CD4-positive, CD25-positive, alpha-beta regulatory T cell (primary cell): ENCODE measurements around the gene SIDT2. TPM values are rescaled to one million over a fixed set of nuclear protein-coding genes. Genes with fewer than 3 reads are reported as not detected.

ENCODE experiments used
- ATAC-seq, 2 donors: fragments of 150-1000 bp; cut with Tn5 transposase; one replicate each; pipeline ENCODE4 v1.10.0; 2021; ENCODE audit warnings: low read depth in 2 of 2, moderate number of reproducible peaks in 2 of 2, moderate library complexity in 1 of 2
- DNase-seq, 3 donors: peaks; one replicate each; pipeline versions ENCODE4 v3.0.0 to v3.0.0-alpha.2; 2012 to 2022; ENCODE audit warnings: mixed read lengths in 1 of 3
- H3K27ac ChIP-seq: one replicate; pipeline ENCODE4 v1.7.0; 2013; ENCODE audit warnings: mild to moderate bottlenecking, low read length; ENCODE audit not compliant: insufficient read depth, poor library complexity, severe bottlenecking
- H3K27me3 ChIP-seq: one replicate; pipeline ENCODE4 v1.7.0; 2013; ENCODE audit warnings: low read length; ENCODE audit not compliant: control insufficient read depth, insufficient read depth
- H3K36me3 ChIP-seq: one replicate; pipeline ENCODE4 v1.7.0; 2013; ENCODE audit warnings: mild to moderate bottlenecking, low read length, moderate library complexity; ENCODE audit not compliant: control insufficient read depth, insufficient read depth
- H3K4me1 ChIP-seq: 2 replicates; pipeline ENCODE4 v1.7.0; 2013; ENCODE audit warnings: mild to moderate bottlenecking, low read length; ENCODE audit not compliant: insufficient read depth, control insufficient read depth, poor library complexity, severe bottlenecking
- H3K4me3 ChIP-seq: one replicate; pipeline ENCODE4 v1.7.0; 2013; ENCODE audit warnings: low read depth, mild to moderate bottlenecking, low read length, moderate library complexity
- H3K9me3 ChIP-seq, 2 experiments: 1 replicate in 1 of 2; 2 replicates in 1 of 2; pipeline ENCODE4 v1.7.0; 2013; ENCODE audit warnings: low read length in 2 of 2, mild to moderate bottlenecking in 1 of 2, moderate library complexity in 1 of 2; ENCODE audit not compliant: control insufficient read depth in 2 of 2
- H3K27ac Mint-ChIP-seq, 3 donors: one replicate each; pipeline ENCODE4 v1.8.0; 2020 to 2022; ENCODE audit warnings: mild to moderate bottlenecking in 3 of 3, mixed read lengths in 3 of 3, moderate library complexity in 2 of 3
- H3K27me3 Mint-ChIP-seq: one replicate; pipeline ENCODE4 v1.8.0; 2022; ENCODE audit warnings: mild to moderate bottlenecking, mixed read lengths
- H3K36me3 Mint-ChIP-seq: one replicate; pipeline ENCODE4 v1.8.0; 2020; ENCODE audit warnings: mixed read lengths
- H3K4me1 Mint-ChIP-seq, 4 donors: one replicate each; pipeline ENCODE4 v1.8.0; 2020 to 2022; ENCODE audit warnings: mixed read lengths in 4 of 4, mild to moderate bottlenecking in 1 of 4
- H3K4me3 Mint-ChIP-seq, 4 donors: one replicate each; pipeline ENCODE4 v1.8.0; 2020 to 2022; ENCODE audit warnings: mild to moderate bottlenecking in 4 of 4, mixed read lengths in 4 of 4, moderate library complexity in 3 of 4
- H3K9me3 Mint-ChIP-seq, 7 donors: one replicate each; pipeline ENCODE4 v1.8.0; 2020 to 2022; ENCODE audit warnings: mixed read lengths in 7 of 7, mild to moderate bottlenecking in 3 of 7, moderate library complexity in 2 of 7
- polyA plus RNA-seq, 4 donors: library from polyadenylated mRNA; unstranded; fragments of 300-500 nt; fragmentation: Illumina TruSeq; gene quantifications; one replicate each; pipeline ENCODE4 v1.2.3, GENCODE V29; 2021
- total RNA-seq: library from RNA; stranded (reverse); gene quantifications from one replicate; pipeline ENCODE4 v1.2.3, GENCODE V29; 2022

SIDT2 gene
- total and polyA plus RNA-seq, 5 donors from 2014 or later = 2.5 to 129 (median 5.4) TPM

DNA sequence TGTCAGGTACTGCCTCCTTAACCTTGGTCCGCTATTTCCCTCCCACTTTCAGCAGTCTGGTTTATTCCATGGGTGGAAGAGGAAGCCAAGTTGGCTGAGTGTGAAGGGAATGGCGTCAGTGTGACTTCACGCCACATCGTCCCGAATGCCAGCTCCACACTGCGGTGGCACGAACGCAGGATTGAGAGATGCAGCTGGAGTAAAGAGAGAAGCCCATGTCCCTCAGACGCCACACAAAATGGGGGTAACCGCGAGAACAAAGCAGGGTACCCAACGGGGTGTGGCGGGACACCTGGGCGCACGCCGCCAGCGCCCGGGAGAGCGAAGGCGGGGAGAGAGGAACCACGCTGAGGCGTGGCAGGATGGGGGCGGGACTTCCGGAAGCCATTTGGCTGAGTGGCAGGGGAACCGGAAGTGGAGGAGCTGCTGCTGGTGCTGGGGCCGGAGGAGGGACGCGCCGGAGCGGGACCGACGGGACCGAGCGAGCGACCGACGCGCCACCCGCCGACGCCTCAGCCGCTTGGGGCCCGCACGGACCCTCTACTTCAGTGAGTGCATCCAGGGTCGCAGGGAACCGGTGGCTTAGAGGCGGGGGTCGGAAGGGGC lies 34.6 kb upstream of the SIDT2 start, which contains the start of gene PAFAH1B2:
PAFAH1B2 (plus strand) TSS at position 417 of the 606 bp plus-strand sequence. CDS start 8,161 bp downstream, outside the sequence.
- Histone ChIP-seq H3K27me3 (peaks cover 2% of the 10 kb centered on the region), H3K27ac (peak within 1 kb of the TSS; percentile 83), H3K36me3 (peaks cover 12% of the 10 kb centered on the region), H3K4me1 (peaks cover 34% of the 10 kb centered on the region), H3K4me3 (peak within 1 kb of the TSS; percentile 90), H3K9me3 (no peaks in the 10 kb centered on the region)
- ATAC-seq = peak; percentile 94 to 95
- Mint-ChIP-seq H3K9me3 (peaks cover 0 to 2% (median 0%) of the 10 kb centered on the region in 7 donors), H3K27me3 (peaks cover 39% of the 10 kb centered on the region), H3K27ac (peak within 1 kb of the TSS; percentile 98 to 99 (median 99)), H3K4me1 (peaks cover 19 to 51% (median 34%) of the 10 kb centered on the region in 4 donors), H3K4me3 (peak within 1 kb of the TSS; percentile 96 to 100 (median 98)), H3K36me3 (peaks cover 3% of the 10 kb centered on the region)
- DNase-seq = peak; percentile 94 to 95 (median 94)

DNA sequence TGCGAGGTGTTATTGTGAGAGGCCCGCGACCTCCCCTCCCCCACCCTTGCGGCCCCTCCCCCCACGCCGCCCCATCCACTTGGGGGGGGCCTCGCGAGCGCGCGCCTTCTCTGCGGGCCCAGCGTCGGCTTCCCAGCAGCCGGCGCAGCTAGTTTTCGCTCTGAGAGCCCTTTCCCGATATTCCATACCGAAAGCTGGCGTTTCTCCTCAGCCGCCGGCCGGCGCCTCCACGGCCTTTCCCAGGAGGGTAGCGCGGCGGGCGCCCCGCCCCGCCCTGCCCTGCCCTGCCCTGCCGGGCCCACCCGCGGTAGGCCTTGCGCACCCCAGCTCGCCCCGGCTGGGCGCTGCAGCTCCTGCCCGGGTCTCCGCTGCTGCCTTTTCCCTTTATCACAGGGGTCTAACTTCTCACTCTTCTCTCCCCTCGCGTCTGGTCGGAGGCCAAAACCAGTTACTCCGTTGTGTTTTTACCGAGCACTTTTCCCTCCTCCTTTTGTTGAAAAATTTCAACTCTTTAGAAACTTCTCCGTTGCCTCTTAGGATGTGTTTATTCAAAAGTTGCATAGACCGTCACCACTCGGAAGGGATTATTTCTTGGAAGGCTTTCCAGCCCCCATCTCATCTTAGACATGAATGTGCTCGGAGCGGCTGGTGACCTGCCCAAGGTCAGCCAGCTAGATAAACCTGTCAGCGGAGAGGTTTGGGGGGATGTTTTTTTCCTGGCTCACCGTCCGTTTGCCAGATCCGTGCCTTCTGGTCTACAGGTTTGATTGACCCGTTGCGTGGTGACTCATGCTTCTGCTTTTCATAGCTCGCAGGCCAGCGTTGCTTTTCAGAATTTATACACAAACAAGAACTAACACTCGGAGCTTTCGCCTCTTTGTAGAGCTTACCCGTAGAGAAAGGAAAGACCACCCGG lies 33.8 kb upstream of the SIDT2 start:
- Mint-ChIP-seq H3K36me3 (peaks cover 3% of the 10 kb centered on the region), H3K4me1 (peaks cover 21 to 55% (median 36%) of the 10 kb centered on the region in 4 donors), H3K9me3 (peaks cover 0 to 2% (median 0%) of the 10 kb centered on the region in 7 donors), H3K4me3 (peak overlapping the region; percentile 96 to 100 (median 98)), H3K27ac (peak overlapping the region; percentile 91 to 99 (median 99)), H3K27me3 (peaks cover 36% of the 10 kb centered on the region)
- H3K4me3 ChIP-seq = peak overlapping the region; percentile 79
- no peaks in the 10 kb centered on the region for H3K27me3 ChIP-seq
- peak in 2 of 3 donors; percentile 38 to 50 for DNase-seq
- H3K9me3 ChIP-seq = no peaks in the 10 kb centered on the region
- peak overlapping the region; percentile 83 for H3K27ac ChIP-seq
- H3K4me1 ChIP-seq = peaks cover 34% of the 10 kb centered on the region
- H3K36me3 ChIP-seq = peaks cover 12% of the 10 kb centered on the region
- ATAC-seq = peak; percentile 32 to 40

DNA sequence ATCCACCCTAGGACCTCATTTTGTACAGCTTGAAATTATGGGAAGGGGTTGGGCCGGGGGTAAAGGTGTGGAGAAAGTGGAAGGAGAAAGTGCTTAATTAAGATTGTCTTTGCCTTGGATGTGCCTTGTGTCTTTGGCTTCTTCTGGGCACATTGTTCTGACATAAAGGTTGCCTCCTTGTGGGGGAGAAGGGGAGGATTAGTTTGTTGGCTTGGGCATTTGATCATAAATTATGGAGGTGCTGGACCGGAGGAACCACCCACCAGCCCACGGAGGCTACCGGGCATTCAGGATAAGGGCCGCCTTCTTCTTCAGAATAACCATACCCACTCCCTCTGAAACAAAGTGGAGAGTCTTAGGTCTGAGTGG lies 33.2 kb upstream of the SIDT2 start:
- peak overlapping the region; percentile 79 for H3K4me3 ChIP-seq
- peaks cover 30% of the 10 kb centered on the region for H3K27me3 Mint-ChIP-seq
- H3K9me3 ChIP-seq = no peaks in the 10 kb centered on the region
- peaks cover 0 to 2% (median 0%) of the 10 kb centered on the region in 7 donors for H3K9me3 Mint-ChIP-seq
- peaks cover 34% of the 10 kb centered on the region for H3K4me1 ChIP-seq
- peak overlapping the region; percentile 96 to 100 (median 98) for H3K4me3 Mint-ChIP-seq
- no peaks in the 10 kb centered on the region for H3K27me3 ChIP-seq
- ATAC-seq (no peak), DNase-seq (peak in 2 of 3 donors; percentile 9 to 35)
- H3K27ac ChIP-seq = peak overlapping the region; percentile 83
- H3K4me1 Mint-ChIP-seq = peaks cover 22 to 60% (median 41%) of the 10 kb centered on the region in 4 donors
- H3K27ac Mint-ChIP-seq = peak overlapping the region; percentile 91 to 99 (median 99)
- peaks cover 3% of the 10 kb centered on the region for H3K36me3 Mint-ChIP-seq
- peaks cover 12% of the 10 kb centered on the region for H3K36me3 ChIP-seq

DNA sequence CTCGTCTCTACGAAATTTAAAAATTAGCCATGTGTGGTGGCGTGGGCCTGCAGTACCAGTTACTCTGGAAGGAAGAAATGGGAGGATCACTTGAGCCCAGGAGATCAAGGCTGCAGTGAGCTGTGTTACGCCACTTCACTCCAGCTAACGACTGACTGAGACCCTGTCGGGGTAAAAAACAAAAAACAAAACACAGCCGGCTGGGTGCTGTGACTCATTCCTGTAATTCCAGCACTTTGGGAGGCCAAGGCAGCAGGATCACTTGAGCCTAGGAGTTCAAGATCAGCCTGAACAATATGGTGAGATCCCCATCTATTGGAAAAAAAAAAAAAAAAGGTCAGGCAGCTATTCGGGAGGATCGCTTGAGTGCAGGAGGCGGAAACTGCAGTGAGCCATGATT lies 32.0 kb upstream of the SIDT2 start:
- Mint-ChIP-seq H3K27ac (peak overlapping the region in 2 of 3 donors; percentile 52 to 67), H3K4me3 (peak overlapping the region; percentile 96 to 100 (median 98)), H3K9me3 (peaks cover 0 to 2% (median 0%) of the 10 kb centered on the region in 7 donors), H3K27me3 (peaks cover 18% of the 10 kb centered on the region), H3K36me3 (peaks cover 3% of the 10 kb centered on the region), H3K4me1 (peaks cover 23 to 69% (median 46%) of the 10 kb centered on the region in 4 donors)
- Histone ChIP-seq H3K27me3 (no peaks in the 10 kb centered on the region), H3K4me1 (peaks cover 34% of the 10 kb centered on the region), H3K9me3 (no peaks in the 10 kb centered on the region), H3K36me3 (peaks cover 12% of the 10 kb centered on the region), H3K4me3 (no peak overlapping the region), H3K27ac (no peak overlapping the region)
- ATAC-seq (no peak), DNase-seq (no peak)

DNA sequence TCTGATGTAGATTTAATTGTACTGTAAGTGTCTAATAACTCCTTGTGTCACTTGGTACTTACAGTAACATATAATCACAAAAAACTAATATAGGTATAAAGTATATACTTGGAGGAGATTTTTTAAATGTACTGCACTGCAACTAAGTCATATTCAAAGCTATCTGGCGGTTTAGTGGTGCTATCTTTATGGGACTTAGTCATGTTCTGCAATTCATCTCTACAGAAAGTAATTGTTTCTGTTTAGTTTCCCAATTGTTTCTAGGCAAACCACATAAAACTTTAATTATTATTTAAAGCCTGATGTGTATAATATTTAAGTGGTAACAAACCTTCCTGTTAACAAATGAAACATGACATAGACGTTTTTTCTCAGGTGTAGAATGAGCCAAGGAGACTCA lies 26.5 kb upstream of the SIDT2 start:
- Mint-ChIP-seq H3K27ac (peak overlapping the region in 2 of 3 donors; percentile 9 to 60), H3K27me3 (no peaks in the 10 kb centered on the region), H3K4me3 (peak overlapping the region in 1 of 4 donors; percentile 16), H3K9me3 (no peaks in the 10 kb centered on the region), H3K4me1 (peaks cover 20 to 72% (median 51%) of the 10 kb centered on the region in 4 donors), H3K36me3 (peaks cover 14% of the 10 kb centered on the region)
- no peaks in the 10 kb centered on the region for H3K9me3 ChIP-seq
- H3K27ac ChIP-seq = no peak overlapping the region
- ATAC-seq (no peak), DNase-seq (no peak)
- H3K27me3 ChIP-seq = no peaks in the 10 kb centered on the region
- H3K36me3 ChIP-seq = peaks cover 32% of the 10 kb centered on the region
- H3K4me1 ChIP-seq = peaks cover 13% of the 10 kb centered on the region
- no peak overlapping the region for H3K4me3 ChIP-seq

DNA sequence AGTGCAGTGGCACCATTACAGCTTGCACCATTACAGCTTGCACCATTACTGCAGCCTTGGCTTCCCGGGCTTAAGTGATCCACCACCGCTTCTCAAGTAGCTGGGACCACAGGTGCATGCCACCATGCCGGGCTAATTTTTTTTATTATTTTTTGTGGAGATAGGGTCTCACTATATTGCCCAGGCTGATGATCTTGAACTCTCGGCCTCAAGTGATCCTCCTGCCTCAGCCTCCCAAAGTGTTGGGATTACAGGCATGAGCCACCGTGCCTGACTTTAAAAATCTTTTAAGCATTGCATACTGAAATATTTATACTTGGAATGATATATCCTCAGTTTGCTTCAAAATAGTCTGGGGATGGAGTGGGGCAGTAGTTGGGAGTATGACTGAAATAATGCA lies 24.1 kb upstream of the SIDT2 start:
- H3K4me3 Mint-ChIP-seq = no peak overlapping the region
- H3K4me1 Mint-ChIP-seq = peaks cover 19 to 62% (median 44%) of the 10 kb centered on the region in 4 donors
- Histone ChIP-seq H3K4me3 (no peak overlapping the region), H3K4me1 (peaks cover 7% of the 10 kb centered on the region), H3K9me3 (no peaks in the 10 kb centered on the region), H3K27ac (no peak overlapping the region), H3K36me3 (peaks cover 35% of the 10 kb centered on the region), H3K27me3 (no peaks in the 10 kb centered on the region)
- H3K9me3 Mint-ChIP-seq = no peaks in the 10 kb centered on the region
- no peaks in the 10 kb centered on the region for H3K27me3 Mint-ChIP-seq
- no peak for ATAC-seq
- H3K27ac Mint-ChIP-seq = no peak overlapping the region
- H3K36me3 Mint-ChIP-seq = peaks cover 11% of the 10 kb centered on the region
- DNase-seq = no peak

DNA sequence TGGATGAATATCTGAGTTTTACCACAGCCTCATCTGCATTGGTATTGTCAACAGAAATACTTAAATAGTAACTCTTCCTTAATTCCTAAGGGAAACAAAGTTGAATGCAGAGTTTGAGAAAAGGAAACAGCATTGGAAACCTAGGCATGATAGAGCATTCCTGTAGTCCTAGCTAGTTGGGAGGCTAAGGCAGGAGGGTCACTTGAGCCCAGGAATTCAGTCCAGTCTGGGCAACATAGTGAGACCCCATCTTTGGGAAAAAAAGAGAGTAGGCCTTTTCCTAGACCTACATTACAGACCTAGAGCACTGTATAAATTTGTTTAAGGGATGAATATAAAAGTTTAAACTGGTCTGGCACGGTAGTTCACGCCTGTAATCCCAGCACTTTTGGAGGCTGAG lies 21.0 kb upstream of the SIDT2 start:
- Histone ChIP-seq H3K9me3 (no peaks in the 10 kb centered on the region), H3K27ac (no peak overlapping the region), H3K4me3 (no peak overlapping the region), H3K27me3 (no peaks in the 10 kb centered on the region), H3K4me1 (no peaks in the 10 kb centered on the region), H3K36me3 (peaks cover 62% of the 10 kb centered on the region)
- no peaks in the 10 kb centered on the region for H3K9me3 Mint-ChIP-seq
- H3K4me3 Mint-ChIP-seq = no peak overlapping the region
- H3K4me1 Mint-ChIP-seq = peaks cover 10 to 43% (median 30%) of the 10 kb centered on the region in 4 donors
- no peak for DNase-seq
- H3K27ac Mint-ChIP-seq = peak overlapping the region in 1 of 3 donors; percentile 52
- ATAC-seq = no peak
- H3K27me3 Mint-ChIP-seq = no peaks in the 10 kb centered on the region
- H3K36me3 Mint-ChIP-seq = peaks cover 13% of the 10 kb centered on the region
